Measurements from ENCODE around the gene MEGF11.

GRCh38 chr15:66212563-66212921 lies 41.0 kb downstream of the MEGF11 start:
- TF ChIP-seq CTCF (IDR thresholded peaks at IDR 0.05): no peak
- no peak for TF ChIP-seq POLR2A (IDR thresholded peaks at IDR 0.05)
- no peak for TF ChIP-seq POLR2AphosphoS5 (IDR thresholded peaks at IDR 0.05)
